Medulla oblongata (tissue), 1 donor: ENCODE results near the gene KRTAP5-8.
A peak's percentile ranks its signal among the peaks of the same experiment; 100 is the strongest.
"Not testable (repeated sequence)": the region's sequence is repeated elsewhere in the genome, so short reads cannot be mapped to it uniquely, and the experiment has no call there.

Experiments used
- DNase-seq: peaks from one replicate; pipeline ENCODE4 v3.0.0-alpha.2; 2015; ENCODE audit errors: extremely low spot score

The KRTAP5-8 gene, protein sequence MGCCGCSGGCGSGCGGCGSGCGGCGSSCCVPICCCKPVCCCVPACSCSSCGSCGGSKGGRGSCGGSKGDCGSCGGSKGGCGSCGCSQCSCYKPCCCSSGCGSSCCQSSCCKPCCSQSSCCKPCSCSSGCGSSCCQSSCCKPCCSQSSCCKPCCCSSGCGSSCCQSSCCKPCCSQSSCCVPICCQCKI

DNA sequence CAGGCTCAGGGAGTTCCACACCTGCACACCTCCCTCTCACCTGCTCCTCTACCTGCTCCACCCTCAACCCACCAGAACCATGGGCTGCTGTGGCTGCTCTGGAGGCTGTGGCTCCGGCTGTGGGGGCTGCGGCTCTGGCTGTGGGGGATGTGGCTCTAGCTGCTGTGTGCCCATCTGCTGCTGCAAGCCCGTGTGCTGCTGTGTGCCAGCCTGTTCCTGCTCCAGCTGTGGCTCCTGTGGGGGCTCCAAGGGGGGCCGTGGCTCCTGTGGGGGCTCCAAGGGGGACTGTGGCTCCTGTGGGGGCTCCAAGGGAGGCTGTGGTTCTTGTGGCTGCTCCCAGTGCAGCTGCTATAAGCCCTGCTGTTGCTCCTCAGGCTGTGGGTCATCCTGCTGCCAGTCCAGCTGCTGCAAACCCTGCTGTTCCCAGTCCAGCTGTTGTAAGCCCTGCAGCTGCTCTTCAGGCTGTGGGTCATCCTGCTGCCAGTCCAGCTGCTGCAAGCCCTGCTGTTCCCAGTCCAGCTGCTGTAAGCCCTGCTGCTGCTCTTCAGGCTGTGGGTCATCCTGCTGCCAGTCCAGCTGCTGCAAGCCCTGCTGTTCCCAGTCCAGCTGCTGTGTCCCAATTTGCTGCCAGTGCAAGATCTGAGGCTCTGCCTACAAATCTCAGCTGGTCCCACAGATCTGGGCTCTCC is at the start of gene KRTAP5-8:
Gene KRTAP5-8, plus strand, starts transcription at position 49 of the 689 bp plus-strand sequence. Its CDS starts 31 bp downstream, at position 80.
- DNase-seq: not testable (repeated sequence)

DNA sequence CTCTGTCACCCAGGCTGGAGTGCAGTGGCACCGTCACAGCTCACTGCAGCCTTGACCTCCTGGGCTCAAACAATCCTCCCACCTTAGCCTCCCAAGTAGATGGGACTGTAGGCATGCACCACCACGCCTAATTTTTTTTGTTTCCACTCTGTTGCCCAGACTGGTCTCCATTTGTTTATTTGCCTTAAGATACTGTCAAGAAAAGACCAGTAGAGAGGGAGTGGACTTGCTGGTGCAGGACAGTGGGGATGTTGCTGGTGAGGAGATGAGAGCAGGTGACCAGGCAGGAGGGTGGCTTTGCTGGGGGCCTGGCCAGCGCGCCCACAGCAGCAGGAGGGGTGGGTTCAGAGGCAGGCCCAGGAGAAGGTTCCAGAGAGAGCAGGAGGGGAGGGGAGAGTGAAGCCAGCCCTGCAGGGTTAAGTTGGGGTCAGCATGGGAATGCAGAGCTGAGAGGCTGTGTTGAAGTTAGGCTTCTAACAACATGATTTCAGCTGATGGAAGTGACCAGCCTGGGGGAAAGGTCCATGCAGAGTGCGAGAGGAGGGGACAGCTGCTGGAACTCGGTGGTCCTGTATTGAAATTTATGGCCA is 49.0 kb upstream of the KRTAP5-8 start:
- DNase-seq: no peak

DNA sequence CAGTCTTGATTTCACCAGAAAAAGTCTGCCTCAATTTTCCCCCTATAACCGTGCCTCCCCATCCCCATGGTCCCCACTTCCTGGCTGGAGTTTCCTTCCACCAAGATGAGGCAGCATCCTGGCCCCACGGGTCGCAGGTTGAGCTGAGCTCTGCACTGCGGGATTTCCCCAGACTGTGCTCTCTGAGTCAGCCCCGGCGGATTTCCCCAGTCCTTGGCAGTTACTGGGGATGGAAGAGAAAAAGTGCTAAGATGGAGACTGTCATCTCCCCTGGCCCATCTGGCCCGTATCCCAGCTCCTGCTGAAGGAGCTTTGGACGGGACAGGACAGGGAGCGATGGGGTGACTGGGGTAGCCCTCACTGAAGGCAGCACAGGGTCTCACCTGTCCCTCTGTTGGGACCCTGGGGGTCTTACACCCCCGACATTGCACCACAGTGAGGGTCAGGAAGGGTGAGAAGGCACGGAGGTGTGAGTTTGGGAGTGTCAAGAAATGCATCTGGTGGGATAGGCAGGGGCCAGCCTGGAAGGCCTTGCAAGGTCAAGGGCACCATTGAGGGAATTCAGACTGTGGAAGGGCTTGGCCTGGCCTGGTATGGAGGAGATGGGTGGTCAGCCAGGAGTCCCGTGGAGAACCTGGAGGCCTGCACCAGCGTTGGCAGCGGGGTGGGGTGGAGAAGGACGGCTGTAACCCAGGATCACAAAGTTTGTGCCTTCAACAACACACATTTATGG is 48.3 kb upstream of the KRTAP5-8 start:
- DNase-seq: no peak

DNA sequence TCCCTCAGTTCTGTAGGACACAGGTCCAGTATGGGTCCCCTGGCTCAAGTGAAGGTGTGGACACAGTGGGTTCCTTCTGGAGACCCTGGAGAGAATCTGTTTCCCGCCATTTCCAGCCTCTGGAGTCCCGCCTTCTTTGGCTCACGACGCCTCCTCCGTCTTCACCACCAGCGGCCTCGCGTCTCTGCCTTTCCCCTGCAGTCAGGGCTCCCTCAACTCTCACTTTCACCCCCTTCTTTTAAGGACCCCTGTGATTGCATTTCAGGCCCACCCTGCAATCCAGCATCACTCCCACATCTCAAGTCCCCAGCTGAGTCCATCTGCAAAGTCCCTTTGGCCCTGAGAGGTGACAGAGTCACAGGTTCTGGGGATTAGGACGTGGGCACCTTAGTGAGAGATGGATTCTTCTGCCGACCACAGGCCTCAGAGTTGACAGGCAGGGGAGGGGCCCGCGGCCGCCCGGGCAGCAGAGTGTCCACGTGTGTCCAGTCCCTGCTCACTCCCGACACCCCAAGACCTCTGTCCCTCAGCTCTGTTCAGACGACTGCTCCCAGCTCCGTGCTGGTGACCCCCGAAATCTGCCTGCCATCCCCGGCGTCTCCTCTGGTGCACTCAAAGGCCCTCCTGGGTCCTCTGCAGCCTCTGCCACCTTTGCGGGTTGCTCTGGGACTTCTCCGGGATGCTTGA is 47.6 kb upstream of the KRTAP5-8 start:
- DNase-seq: no peak

DNA sequence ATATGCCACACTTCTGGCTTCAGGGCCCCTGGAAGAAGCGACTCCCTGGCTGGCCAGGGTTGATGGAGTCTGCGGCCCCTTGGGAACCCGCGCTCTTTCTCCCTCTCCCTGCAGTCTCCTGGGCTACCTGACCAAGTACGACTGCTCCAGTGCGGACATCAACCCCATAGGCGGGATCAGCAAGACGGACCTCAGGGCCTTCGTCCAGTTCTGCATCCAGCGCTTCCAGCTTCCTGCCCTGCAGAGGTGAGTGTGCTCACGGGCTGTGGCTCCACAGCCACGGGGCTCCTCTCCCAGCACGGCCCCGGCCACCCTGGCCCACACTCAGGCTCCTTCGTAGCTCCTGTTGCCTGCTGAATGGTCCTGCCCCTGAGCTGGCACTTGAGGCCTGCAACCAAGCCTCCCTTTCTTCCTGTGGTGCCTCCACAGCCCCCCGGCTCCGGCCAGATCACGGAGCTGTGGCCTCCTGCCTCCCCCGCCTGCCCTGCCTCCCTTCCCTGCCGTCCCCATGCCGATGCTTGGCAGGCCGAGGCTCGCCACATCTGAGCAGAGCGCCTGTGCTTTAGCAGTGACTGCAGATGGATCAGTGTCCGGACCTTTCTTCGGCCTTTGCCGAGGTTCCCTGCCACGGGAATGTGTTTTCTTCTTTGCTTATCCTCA is 47.0 kb upstream of the KRTAP5-8 start:
- DNase-seq: no peak

DNA sequence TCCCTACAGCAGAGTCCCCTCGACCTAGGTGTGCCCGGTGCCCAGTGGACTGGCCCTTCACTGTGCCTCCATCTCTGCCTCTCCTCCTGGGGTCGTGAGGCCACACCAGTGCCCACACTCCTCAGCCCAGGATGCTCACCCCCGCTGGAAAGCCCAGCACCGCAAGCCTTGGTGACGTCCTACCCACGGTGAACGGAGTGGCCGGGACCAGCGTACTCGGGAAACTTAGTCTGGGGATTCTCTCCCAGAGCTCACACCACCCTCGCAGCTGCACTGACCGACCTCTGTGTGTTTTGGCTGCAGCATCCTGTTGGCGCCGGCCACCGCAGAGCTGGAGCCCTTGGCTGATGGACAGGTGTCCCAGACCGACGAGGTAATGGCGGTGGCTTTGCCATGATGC is 46.3 kb upstream of the KRTAP5-8 start:
- DNase-seq: no peak

DNA sequence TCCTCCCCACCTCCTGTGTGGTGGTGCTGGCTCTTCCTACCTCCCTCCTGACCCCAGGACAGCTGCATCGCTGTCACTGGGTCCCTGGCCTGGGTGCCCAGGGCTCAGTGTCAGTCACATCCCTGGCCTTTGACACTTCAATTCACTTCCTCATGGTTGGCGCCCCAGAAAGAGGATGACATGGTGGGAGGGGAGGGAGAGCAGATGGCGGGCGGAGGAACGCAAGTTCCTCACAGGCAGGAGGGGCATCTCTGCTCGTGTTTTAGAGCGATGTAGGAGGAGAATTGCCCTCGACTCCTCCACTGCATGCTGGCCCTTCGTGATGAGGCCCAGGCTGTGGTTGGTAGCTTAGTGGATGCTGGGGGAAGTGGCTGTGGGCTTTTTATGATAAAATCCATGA is 45.9 kb upstream of the KRTAP5-8 start:
- DNase-seq: no peak

DNA sequence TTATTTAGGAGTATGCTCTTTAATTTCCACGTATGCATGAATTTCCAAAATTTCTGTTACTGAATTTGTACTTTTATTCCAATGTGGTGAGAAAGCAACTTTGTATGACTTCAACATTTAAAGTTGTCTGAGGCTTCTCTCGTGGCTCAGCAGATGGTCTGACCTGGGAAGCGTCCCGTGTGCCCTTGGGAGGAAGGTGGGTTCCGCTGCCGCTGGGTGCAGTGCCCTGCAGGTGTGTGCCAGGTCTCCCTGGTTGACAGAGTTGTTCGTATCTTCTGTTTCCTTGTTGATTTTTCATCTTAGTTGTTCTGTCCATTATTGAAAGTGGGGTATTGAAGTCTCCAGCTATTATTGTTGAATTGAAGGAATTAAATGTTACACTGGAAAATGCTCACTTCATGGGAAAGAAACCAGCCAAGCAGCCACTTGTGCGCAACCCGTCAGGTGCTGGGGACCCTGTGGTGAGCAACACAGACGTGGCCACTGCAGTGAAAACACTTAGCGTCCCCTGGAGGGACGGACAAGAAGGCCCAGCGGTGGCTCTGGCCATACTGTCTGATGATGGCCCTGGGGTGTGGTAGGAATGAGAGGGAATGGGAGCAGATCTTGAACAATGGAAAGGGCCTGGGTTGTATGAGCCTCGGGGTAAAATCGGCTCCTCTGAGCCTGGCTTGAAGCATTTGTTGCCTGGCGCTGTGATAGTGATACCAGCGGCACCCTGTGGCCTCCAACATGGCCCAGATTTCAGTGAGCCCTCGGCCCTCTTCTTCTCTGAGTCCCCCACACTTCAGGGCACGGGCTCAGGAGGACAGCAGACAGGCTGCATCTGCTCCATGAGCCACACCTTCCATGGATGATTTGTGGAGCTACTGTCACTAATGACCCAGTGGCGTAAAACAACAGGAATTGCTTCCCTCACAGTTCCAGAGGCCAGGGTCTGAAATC is 42.3 kb upstream of the KRTAP5-8 start:
- DNase-seq: no peak

DNA sequence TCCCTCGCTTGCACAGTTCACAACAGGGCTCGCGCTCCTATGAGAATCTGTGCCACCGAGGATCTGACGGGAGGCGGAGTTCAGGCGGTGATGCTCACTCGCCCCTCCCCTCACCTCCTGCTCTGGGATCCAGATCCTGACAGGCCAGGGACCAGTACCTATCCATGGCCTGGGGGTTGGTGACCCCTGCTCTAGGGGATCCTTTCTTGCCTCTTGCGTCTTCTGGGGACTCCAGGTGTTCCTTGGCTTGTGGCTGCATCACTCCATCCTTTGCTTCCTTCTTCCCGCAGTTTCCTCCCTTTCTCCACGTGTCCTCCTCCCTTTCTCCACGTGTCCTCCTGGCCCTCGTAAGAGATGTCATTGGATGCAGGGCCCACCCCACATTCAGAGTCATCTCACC is 41.4 kb upstream of the KRTAP5-8 start:
- no peak for DNase-seq

DNA sequence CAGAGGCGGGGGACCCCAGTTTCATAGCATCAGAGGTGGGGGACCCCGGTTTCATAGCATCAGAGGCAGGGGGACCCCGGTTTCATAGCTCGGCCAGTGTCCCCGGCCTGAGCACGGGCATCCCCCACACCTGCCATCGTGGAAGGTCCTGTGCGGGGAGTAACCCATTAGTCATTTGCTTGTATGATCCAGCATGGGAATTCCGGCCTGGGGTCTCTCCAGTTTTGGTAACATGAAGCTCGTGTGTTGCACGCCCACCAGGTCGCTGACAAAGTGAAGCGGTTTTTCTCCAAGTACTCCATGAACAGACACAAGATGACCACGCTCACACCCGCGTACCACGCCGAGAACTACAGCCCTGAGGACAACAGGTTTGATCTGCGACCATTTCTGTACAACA is 39.7 kb upstream of the KRTAP5-8 start:
- DNase-seq: no peak

DNA sequence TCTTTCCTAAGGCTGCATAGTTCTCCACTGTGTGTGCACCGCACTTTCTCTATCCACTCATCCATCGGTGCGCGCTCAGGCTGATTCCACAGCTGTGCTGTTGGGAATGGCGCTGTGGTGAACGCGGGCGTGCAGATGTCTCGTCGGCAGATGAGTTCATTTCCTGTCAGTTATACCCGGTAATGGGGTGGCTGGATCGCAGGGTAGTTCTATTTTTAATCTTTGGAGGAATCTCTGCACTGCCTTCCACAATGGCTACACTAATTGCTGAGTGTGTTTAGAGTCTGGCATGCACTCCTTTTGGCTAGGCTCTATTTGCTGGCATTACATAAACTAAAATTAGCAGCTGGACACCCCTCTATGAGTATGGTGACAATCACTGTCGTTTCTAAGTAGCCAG is 38.7 kb upstream of the KRTAP5-8 start:
- no peak for DNase-seq

DNA sequence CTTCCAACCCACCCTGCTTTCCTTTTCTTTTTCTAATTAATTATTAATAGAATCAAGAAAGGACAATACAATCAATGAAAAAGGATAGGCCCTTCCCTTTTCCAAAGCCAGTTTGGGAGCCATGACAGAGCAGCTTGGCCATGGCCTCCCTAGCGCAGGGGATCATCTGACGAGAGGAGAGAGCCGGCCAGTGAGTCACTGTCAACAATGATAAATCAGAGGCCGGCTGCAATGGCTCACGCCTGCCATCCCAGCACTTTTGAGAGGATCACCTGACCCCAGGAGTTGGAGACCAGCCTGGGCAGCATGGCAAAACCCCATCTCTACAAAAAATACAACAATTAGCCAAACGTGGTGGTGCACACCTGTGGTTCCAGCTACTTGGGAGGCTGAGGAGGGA is 38.3 kb upstream of the KRTAP5-8 start:
- no peak for DNase-seq

DNA sequence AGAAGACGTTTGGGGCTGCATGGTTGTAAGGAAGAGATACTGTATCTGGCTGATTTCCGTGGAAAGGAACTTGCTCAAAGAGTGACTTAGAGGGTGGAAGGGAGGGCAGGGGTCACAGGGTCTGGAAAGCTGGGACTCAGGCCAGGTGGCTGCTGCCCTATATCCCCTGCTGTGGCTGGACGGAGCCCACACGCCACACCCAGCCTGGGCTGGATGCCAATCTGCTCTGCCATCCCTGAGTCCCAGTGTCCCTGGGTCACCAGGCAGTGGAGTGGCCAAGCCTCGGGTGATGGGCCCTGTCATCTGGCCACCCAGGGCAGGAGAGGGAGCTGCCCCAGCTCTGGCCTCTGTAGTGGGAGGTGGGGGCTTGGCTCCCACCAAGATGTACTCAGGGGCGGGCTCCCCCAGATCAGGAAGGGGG is 37.2 kb upstream of the KRTAP5-8 start:
- peak; percentile 39 for DNase-seq

DNA sequence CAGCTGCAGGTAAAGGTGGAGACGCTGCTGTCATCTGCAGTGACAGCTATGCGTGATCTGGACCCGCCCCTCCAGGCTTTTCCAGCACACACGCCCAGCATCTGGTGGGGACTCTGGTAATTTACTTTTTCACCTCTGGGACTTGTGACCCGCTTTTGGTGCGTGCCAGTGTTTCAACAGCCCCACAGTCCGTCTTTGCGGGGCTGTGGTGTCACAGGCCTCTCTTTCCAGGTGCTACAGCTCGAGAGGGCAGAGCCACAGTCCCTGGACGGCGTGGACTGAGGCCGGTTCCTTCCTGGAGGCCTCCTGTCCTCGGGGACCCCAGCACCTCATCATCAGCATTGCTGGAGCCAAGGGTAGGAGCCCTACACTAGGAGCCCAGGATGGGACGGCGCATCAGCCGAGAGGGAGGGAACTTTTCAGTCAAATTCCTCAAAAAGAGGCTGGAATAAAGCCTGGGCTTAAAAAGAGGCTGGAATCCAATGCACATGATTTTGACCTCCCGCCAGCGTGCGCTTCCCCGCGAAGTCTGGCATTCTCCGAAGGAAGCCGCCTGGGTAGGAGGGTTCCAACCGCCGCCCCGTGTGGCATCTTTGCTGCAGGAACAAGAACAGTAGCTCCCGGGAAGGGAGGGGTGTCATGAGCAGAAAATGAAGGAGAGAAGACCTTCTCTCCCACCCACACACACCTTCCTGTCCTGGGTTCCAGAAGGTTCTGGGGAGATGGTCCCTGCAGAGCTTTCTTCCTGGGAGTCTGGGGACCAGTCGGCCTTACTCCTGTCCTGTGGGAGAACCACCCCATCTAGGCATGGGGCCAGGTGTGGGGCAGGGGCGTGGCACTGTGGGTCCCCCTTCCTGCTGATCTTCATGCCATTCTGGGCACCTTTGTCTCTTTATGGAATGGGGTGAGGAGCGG is 36.5 kb upstream of the KRTAP5-8 start:
- DNase-seq: no peak

DNA sequence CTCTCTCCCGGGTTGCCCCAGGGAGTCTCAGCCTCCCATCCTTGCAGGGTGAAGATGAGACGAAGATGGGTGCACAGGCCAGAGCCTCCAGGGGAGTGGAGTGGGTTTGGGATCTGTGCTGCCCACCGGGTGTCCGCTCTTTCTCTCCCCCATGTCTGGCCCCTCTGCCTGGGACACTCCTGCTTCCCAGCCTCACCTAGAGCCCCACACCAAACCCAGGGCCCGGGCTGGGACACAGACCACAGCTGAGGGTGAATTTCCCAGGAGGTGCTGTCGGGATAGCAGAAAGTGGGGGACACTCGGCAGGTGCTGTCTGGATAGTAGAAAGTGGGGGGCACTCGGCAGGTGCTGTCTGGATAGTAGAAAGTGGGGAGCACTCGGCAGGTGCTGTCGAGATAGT is 35.8 kb upstream of the KRTAP5-8 start:
- DNase-seq: no peak

DNA sequence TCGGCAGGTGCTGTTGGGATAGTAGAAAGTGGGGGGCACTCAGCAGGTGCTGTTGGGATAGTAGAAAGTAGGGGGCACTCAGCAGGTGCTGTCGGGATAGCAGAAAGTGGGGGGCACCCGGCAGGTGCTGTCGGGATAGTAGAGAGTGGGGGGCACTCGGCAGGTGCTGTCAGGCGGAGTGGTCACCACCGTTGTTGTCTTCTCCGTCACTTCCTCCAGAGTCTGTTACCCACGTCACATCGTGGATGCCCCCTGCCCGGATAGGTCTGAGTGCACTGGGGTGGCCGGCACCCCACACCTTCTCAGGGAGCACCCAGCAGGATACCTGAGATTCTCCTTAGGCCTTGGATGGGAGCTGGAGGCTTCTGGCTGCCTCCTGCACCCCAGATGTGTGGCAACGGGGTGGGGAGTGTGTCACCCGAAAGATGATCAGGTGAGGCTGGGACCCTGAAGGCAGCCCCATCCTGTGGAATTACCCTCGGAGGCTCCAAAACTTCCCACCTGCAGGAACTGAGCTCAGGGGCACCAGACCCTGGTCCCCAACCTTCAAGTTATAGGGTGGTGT is 34.9 kb upstream of the KRTAP5-8 start:
- DNase-seq: no peak

DNA sequence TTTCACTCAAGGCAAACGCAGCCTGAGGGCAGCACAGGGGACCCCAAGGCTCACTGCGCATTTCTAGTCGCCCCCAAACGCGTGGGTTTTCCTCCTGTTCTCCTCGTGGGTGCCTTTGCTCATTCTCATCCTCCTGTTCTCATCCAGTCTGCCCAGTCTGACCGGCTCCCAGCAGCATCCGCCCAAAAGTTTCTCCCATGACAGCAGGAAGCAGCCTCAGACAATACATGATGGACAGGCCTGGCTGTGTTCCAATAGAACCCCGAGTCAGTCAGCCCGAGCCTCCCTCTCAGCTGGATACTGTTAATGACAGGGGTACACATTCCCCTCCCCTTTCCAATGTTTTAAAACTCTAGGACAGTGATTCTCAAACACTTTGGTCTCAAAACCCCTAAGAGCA is 33.3 kb upstream of the KRTAP5-8 start:
- no peak for DNase-seq

DNA sequence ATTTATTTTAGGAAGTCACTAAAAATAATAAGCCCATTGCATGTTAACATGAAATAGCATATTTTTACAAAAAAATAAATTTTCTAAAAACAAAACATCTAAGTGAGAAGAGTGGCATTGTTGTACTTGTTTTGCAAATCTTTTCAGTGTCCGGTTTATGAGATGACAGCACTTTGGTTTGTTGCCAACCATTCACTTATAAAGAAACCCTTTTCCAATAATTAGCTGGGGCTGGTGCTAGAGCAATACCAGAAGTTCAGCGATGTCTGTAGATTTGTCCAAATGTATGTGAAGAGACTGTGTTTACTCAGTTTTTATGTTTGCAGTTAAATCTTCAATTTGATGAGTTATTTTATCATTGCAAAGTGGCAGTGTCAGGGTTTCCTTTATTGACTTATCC is 32.8 kb upstream of the KRTAP5-8 start:
- DNase-seq: peak; percentile 3

DNA sequence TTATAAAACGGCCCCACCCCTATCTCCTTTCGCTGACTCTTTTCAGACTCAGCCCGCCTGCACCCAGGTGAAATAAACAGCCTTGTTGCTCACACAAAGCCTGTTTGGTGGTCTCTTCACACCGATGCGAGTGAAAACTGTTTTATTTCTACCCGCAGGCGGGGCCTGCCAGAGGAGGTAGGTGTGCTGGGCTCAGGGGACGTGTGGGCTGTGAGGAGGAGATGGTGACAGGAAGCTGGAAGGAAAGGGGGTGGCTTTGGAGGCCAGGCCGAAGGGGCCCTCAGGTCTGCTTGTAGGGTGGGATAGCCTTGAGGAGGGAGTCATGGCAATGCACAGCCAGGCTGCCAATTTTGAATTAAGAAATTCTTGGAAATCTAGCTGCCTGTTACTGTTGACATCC is 32.0 kb upstream of the KRTAP5-8 start:
- no peak for DNase-seq
